HG02588 (cell line): ENCODE data around the gene PLA2G2F.
"Not testable (repeated sequence)": the region's sequence is repeated elsewhere in the genome, so short reads cannot be mapped to it uniquely, and the experiment has no call there.

Experiments used
- ATAC-seq: cut with Tn5 transposase; IDR thresholded peaks from one replicate; pipeline ENCODE4 v1.9.1; 2021; ENCODE audit warnings: mild to moderate bottlenecking, moderate library complexity; ENCODE audit not compliant: unreplicated experiment

Gene PLA2G2F

DNA sequence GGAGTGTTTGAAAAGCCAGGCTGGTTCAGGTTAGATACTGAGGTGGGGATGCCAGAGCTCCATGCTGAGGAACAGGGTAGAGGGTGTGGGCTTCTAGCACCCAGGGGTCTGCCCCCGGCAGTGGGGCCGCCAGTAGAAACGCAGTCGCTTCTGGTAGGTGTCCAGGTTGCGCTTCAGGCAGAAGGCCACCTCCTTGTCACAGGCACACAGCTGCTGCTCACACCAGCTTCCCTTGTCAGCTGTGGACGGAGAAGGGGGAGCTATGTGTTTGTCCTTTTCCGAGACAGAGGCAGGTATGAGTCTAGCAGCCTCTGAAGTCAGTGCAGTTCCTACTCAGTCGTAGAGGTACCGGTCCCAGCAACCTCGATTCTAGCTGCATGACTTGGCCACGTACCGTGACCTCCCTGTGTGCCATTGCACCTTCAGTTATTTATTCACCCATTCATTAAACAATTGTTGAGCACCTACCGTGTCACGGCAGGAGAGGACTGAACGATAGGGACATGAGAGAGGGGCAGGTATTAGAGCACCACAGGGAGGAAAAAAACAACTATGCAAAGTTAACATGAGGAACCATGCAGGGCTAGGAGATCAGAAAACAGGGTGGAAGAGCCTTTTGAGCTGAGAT is 25.0 kb upstream of the PLA2G2F start:
- ATAC-seq: no peak

DNA sequence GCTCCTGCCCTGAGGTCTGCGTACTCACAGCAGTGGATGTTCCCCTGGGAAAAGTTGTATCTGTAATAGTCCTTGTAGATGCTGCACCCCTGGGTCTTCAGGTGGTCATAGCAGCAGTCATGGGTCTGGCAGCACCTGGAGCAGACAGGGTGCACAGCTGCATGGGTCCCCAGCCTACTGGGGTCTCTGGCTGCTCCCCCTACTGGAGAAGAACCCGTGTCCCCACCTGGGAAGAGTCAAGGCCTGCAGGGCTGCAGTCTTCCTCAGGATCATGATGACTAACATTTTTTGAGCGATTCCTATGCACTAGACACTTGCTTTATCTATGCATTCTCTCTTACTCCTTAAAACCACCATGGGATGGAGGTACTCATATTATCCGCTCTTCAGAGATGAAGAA is 23.6 kb upstream of the PLA2G2F start:
- no peak for ATAC-seq

DNA sequence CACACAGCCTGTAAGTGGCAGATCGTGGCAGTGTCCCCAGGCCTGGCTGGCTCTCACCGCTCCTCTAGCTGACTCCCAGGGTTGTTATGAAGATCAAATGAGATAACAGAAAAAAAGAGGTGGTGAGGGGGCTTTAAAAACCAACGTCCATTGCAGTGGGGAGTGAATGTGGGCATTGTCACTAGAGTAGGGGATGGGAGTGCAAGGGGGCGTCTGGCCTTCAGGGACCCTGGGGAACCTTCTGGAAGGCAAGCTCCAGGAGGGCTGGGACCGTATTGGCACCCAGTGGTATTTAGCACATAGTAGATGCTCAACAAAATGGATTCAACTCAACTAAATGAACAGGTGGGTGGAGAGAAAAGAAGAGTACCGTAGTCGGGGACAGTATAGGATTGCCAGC is 23.2 kb upstream of the PLA2G2F start:
- no peak for ATAC-seq

DNA sequence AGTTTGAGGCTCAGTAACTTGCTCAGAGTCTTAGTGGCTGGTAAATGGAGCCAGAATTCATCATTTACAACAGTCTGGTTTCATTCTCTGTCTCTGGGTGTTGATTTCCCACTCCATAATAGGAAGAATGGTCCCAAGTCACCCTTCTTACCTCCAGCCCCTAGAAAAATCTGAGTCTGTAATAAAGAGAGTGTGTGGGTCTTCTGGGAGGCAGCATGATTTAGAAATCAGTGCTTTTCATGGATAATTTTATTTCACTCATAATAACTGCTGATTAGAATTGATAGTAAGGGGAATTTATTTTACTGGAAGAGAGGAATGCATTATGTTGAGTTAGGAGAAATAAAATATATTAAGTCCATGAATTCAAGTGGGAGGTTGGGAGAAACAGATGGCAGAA is 21.9 kb upstream of the PLA2G2F start:
- no peak for ATAC-seq

DNA sequence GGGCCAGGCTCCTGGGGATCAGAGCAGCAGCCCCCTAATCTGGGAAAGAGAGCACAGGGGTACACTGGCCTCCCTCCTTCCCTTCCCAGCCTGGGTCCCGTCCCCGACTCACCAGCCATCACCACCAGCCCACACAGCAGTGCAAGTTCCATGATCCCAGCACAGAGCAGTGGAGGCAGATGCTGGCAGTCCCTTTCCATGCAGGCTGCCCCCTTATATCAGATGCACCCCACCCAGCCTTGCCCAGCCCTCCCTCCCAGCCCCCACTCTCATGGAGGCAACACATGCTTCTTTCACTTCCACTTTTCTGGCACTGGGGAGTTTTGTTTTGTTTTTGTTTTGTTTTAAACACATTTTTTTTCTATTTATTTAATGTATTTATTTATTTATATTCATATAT is 19.8 kb upstream of the PLA2G2F start, which contains the start of gene PLA2G2D:
TSS of gene PLA2G2D (minus strand) at position 190 of the 400 bp plus-strand sequence. CDS start at position 152, 38 bp downstream.
- ATAC-seq: no peak

DNA sequence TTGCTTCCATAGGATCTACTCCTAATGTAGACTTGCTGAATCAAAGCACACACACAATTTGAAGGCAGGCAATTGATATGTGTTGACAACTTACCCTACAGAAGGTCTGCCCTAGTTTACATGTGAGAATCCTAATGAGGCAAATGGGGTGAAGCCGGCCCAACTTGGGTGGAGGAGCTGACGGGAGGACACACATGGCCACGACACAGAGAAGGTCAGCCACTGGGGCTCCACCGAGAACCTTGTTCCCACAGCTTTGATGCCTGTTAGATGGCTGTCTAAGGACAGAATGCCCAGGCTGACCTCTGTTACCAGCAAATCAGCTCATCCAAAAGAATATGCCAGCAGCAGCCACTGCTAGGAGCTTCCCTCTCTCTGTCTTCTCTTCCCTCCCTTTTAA is 18.3 kb upstream of the PLA2G2F start:
- ATAC-seq: no peak

DNA sequence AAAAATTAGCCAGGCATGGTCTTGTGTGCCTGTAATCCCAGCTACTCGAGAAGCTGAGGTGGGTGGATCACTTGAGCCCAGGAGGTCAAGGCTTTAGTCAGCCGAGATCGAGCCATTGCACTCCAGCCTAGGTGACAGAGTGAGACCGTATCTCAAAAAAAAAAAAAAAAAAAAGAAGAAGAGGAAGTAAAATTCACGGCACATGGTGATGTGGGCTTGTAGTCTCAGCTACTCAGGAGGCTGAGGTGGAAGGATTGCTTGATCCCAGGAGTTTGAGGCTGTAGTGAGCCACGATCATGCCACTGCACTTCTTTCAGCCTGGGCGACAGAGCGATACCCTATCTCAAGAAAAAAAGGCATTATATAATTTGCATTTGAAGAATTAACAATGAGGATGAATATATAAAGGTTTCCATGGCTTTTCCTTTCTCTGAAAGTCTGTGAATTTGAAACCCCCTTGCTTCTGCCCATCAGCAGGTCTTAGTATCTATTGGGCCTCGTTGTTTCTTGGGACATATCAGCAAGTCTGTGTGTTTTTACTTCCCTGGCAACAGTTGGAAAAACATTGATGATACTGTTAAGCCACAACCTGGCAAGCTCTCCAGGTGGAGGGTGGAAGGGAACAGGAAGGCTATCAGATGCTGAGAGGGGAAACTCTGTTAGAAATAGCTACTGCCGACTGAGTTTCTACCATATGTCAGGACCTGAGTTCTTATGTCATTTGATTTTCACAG is 15.2 kb upstream of the PLA2G2F start:
- no peak for ATAC-seq

DNA sequence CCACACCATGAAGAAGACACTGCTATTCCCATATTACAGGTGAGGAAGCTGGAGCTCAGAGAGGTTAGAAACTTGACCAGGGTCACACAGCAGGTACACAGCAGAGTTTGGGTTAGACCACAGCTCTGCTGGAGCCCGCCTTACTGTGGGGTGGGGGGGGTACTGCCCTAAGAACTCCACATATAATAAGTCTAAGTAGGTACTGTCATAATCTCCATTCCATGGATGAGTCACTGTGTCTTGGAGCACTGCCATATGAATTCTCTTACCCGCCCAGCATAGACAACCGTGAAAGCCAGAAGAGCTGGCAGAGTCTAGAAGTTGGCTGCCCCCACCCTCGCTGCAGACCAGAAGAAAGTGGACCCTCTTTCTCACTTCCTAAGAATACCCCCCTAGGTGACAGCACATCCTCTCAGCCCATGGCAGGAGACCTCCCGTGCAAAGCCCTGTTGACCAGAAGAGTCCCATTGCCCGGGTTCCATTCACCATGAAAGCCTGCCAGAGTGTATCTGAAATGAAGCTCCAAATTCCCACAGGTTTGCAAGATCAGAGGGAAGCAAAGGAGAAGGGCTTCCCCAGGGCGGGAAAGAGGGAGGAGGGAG is 14.6 kb upstream of the PLA2G2F start:
- ATAC-seq: no peak

DNA sequence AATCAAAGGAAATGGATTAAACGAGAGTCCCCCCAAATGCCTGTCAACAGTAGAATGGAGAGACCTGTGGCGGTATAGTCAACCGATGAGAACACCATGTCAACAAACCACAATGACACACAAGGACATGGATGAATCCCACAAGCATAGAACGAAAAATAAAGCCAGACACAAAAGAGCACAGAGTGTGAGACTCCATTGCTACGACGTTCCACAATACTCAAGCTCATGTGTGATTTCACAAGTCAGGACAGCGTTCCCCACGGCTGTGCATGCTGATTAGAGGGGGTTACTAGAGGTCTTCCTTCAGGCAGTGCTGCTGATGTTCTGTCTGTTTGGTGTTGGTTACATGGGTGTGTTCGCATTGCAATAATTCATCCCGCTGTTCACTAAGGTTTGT is 14.0 kb upstream of the PLA2G2F start:
- no peak for ATAC-seq

DNA sequence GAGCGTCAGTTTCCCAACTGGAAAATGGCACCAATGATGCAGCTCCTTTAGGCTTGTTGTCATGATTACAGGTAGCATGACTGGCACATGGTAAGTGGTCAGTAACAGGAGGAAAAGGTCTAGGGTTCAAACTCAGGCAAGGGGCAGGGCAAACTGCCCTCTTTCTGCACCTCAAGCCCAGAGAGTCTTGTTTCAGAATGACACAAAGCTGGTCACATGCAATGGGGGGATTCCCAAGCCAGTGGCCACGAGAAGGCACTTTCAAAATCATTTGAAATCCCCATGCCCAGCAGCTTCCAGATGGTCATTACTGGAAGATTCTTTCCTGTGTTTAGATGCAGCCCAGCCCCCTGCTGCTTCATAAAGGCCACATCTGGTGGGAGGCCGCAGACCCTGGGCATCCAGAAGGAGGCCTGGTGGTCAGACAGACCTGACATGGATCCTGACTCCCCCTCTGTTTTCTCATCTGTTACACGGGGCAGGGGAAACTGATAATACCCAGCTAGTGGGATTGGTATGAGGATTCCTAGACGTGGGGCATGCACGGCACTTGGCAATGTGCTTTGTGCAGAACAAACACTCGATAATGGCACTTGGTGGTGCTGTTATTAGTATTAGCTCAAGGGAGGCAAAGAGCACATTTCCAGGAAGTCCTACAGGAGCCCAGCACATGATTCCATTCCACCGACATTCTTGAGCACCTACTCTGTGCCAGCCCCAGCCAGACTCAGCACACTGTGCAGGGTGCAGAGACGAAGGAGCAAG is 12.9 kb upstream of the PLA2G2F start:
- ATAC-seq: peak; percentile 60

DNA sequence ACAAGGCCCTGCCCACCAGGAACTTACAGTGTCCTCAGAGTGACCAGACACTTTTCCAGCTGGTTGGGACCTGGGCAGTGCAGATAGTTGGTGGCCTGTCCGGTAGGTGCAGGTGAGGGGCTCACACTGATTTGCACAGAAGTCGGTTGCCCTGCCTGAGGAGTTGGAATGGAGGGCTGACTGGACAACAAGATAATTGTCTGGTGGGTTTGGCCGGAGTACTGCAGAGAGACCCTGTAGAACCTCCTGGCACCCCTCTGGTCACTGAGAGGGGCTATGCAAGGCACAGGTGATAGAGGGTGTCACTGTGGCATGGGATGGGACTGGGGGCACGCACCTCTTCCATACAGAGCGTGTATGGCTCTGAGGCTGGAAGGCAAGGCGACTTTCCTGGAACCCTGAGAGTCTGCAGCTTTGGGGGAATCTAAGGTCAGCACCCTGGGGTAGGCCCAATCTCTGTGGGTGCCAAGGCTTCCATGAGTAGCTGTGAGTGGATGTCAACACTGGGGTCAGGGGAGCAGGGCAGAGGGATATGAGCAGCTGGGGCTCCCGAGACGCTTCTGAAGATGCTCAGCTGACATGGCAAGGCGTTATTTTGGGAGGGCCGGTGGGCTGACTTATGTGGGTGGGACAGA is 12.2 kb upstream of the PLA2G2F start:
- ATAC-seq: no peak

DNA sequence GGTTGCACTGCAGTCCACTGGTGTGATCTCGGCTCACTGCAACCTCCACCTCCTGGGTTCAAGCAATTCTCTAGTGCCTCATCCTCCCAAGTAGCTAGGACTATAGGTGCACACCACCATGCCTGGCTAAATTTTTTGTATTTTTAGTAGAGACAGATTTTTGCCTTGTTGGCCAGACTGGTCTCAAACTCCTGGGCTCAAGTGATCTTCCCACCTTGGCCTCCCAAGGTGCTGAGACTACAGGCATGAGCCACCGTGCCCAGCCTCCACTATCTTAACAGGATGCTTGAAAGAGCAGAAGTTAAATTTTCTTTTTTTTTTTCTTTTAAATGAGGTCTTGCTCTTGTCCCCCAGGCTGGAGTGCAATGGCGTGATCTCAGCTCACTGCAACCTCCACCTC is 8.6 kb upstream of the PLA2G2F start:
- ATAC-seq: not testable (repeated sequence)

DNA sequence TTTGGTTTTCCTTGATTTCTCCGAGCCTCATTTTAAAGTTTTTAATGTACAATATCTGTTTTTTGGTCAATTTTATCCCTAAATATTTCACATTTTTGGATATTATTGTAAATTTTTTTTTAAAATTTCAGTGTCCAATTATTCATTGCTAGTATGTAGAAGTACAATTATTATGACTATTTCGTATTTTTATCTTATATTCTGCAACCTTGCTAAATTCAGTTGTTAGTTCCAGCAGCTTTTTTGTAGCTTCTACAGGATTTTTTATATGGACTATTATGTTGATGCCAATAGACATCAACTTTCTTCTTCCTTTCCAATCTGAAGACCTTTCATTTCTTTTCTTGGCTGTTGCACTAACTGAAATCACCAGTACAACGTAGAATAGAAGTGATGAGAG is 4.1 kb upstream of the PLA2G2F start:
- ATAC-seq: no peak

DNA sequence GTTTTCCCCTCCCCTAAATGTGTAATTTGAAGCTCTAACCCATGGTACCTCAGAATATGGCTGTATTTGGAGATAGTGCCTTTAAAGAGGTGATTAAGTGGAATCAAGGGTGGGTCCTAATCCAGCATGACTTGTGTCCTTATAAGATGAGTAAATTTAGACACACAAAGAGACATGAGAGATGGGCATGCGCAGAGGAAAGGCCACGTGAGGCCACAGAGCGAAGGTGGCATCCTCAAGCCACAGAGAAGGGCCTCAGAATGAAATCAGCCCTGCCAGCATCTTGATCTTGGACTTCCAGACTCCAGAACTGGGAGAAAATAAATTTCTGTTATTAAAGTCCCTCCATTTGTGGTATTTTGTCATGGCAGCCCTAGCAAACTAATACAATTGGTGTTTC is 2.9 kb upstream of the PLA2G2F start:
- ATAC-seq: no peak

DNA sequence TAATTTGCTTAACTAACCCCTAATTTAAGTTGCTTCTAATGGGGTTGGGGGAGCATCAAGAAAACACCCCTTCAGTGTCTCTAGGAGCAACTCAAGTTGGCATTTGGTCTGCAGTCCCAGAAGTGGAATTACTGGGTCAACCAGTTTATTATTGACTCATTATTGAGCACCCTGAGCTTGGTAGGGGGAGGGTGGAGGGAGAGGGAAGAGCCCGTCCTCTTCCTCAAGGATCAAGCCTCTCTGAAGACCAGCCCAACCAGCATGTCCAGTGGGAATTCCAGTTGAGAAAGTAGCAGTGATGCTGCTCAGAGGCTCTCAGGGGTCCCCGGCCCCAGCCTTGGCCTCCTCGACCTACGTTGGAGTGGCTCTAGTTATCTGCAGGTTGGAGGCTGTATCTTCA is 2.1 kb upstream of the PLA2G2F start:
- no peak for ATAC-seq

DNA sequence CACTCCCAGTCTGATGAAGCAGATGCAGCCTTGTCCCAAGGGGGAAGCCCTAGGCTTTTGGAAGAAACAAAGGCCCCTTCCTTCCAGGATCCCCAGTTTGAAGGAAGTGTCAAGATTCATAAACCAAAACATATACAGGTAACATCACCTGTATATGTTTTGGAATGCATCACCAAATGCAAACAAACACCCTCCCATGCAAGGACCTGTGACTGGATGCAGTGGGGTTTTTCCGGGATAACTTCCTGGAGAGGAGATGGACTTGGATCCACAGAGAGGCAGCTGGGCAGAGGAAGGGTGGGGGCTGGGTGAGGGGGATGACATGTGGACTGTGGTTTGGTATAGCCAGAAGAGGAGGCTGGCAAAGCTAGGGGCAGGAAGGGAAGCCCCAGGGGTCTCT is 1.5 kb upstream of the PLA2G2F start:
- no peak for ATAC-seq

DNA sequence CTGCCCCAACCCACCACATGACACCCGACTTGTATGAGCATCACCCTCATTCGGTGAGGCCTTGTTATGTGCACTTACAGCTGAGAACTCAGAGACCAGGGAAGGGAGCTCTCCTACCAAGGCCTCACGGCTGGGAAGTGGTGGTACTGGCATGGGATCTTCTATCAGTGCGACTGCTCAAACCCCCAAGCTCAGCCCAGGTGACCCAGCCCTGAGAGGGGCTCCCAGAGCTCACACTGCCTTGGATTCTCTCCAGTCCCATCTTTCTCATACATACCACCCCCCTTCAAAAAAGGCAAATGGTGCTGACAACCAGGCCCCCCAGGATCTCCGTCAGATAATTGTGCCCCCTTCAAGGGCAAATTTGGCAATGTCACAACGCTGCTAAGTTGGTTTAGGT is 777 bp upstream of the PLA2G2F start:
- no peak for ATAC-seq

DNA sequence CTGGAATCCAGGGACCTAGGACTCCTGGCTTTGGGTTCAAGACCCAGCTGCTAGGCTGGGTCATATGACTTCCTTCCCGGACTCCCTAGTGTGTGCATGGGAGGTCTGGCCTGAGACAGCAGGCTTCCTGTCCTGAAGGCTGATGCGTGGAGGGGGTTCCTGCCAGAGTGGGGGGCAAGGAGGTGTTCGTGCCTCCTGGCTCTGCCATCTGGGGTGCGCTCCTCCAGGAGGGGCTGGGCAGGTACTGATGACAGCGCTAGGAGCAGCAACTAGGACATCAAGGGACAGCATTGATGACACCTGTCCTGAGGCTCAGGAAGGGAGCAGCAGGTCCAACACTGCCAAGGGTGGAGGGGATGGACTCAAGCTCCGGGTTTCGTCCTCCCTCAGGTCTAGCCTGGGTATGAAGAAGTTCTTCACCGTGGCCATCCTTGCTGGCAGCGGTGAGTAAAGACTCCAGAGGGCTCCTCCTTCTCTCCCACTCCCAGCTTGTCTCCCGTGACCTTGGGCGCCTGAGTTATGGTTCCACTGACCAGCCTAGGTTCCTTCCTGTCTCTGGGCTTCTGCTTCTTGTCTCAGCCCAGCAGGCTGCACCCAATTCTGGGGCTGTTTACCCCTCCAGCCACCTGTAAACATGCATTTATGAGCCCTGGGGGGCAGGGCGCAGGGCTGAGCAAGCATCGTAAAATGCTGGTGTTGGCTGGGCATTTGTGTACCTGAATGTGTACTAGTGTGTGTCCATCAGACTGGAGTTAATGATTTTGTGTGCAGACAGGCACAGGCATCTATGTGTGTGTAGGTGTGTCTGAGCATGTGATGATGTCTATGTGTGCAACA is 871 bp downstream of the PLA2G2F start:
- no peak for ATAC-seq

DNA sequence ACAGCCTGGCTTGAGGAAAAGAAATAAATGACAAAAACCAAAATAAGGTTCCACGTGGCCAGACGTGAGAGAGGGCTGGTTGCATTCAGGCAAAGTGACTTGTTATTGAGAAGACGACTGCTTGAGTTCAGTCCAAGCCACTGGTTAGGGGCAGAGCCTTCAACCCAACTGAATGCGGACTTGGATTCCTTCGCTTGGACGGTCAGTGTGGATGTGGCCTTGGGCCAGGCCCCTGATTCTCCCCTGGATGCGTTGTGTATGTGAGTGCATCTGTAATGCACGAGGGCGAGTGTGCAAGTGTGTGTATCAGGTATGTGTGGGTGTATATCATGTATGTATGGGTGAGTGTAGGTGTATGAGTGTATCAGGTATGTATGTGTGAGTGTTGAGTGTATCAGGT is 1.9 kb downstream of the PLA2G2F start:
- ATAC-seq: no peak

DNA sequence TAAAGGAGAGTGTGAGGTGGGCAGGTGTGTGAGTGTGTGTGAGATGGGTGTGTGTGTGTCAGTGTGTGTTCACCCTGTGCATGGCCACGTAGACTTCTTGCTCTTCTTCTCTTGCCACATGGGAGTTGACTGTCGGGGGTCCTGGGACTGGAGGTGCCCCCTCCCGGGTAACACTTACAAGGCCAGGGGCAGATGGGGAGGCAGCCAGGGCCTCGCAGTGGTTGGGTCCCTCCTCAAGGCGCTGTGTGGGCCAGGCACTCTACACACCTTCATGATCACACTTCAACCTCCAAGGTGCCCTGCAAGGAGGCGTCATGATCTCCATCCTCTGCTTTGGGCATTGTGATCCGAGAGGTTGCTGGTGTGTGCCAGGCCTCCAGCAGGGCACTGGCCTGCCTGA is 2.3 kb downstream of the PLA2G2F start:
- no peak for ATAC-seq
